Uterus (tissue), 2 donors: ENCODE results near the gene CSTF1.

Experiments
- CTCF ChIP-seq, 4 experiments: fragments of 200-600 bp in 2 of 4; fragments of 450-650 bp in 2 of 4; sonication (generic) in 2 of 4; IDR thresholded peaks; one replicate each; pipeline ENCODE4 v1.5.1; 2016 to 2019; ENCODE audit warnings: antibody characterized with exemption in 4 of 4, mild to moderate bottlenecking in 2 of 4, moderate library complexity in 1 of 4
- POLR2A ChIP-seq, 2 donors: fragments of 450-650 bp; IDR thresholded peaks; one replicate each; pipeline ENCODE4 v1.6.1; 2016; ENCODE audit warnings: antibody characterized with exemption in 2 of 2, mild to moderate bottlenecking in 1 of 2, moderate library complexity in 1 of 2

GRCh38 chr20:56411759-56412472, 19.5 kb downstream of the CSTF1 start, which contains the start of gene CASS4:
- TF ChIP-seq CTCF (IDR thresholded peaks at IDR 0.05) (no peak), POLR2A (IDR thresholded peaks at IDR 0.05) (no peak)
